HepG2 (cell line): Measurements from ENCODE around the gene ZNF3. TPM values are rescaled to one million over a fixed set of nuclear protein-coding genes. Genes with fewer than 3 reads are reported as not detected.
A peak's percentile ranks its signal among the peaks of the same experiment; 100 is the strongest.

Source experiments
- ASH2L ChIP-seq: fragments of 300-600, 200-600 bp; sonication (generic); IDR thresholded peaks from 2 replicates; pipeline ENCODE4 v1.7.0; 2017; ENCODE audit warnings: low read depth, mild to moderate bottlenecking, moderate library complexity, mixed read lengths, low read length; ENCODE audit not compliant: insufficient read length
- BHLHE40 ChIP-seq: IDR thresholded peaks from 2 replicates; pipeline ENCODE4 v1.6.1; 2011; ENCODE audit warnings: low read length, improper control_type of control experiment
- FLYWCH1 ChIP-seq: sonication (generic); formaldehyde crosslinking; IDR thresholded peaks from 2 replicates; pipeline ENCODE4 v1.8.1; 2023; ENCODE audit warnings: mild to moderate bottlenecking, missing genetic modification reagents
- KLF16 ChIP-seq, 2 experiments: sonication (generic) in 1 of 2; formaldehyde crosslinking in 1 of 2; IDR thresholded peaks; 2 replicates each; pipeline versions ENCODE4 v1.6.1 to v1.8.0; 2016 to 2023; ENCODE audit warnings: missing genetic modification reagents in 2 of 2, missing compliant biosample characterization in 1 of 2
- PITX1 ChIP-seq: sonication (generic); formaldehyde crosslinking; IDR thresholded peaks from 2 replicates; pipeline ENCODE4 v1.5.1; 2020; ENCODE audit warnings: mild to moderate bottlenecking, missing genetic modification reagents
- POLR2A ChIP-seq, 2 experiments: IDR thresholded peaks; 2 replicates each; pipeline ENCODE4 v1.6.1; 2011; ENCODE audit warnings: low read depth in 2 of 2, low read length in 2 of 2, mild to moderate bottlenecking in 1 of 2, moderate library complexity in 1 of 2; ENCODE audit not compliant: insufficient read depth in 1 of 2
- SRSF9 ChIP-seq: fragments of 200-400 bp; formaldehyde crosslinking; IDR thresholded peaks from 2 replicates; pipeline ENCODE4 v1.6.1; 2018; ENCODE audit warnings: borderline replicate concordance, mild to moderate bottlenecking, low read depth, low read length; ENCODE audit not compliant: insufficient read depth, poor library complexity, severe bottlenecking
- THAP9 ChIP-seq: sonication (generic); formaldehyde crosslinking; IDR thresholded peaks from 2 replicates; pipeline ENCODE4; 2020; ENCODE audit warnings: missing genetic modification reagents, mild to moderate bottlenecking, borderline replicate concordance
- YEATS2 ChIP-seq: sonication (generic); formaldehyde crosslinking; IDR thresholded peaks from 2 replicates; pipeline ENCODE4 v1.4.0; 2020; ENCODE audit warnings: missing genetic modification reagents, borderline replicate concordance
- ZNF343 ChIP-seq: sonication (generic); formaldehyde crosslinking; IDR thresholded peaks from 2 replicates; pipeline ENCODE4 v1.4.0; 2020; ENCODE audit warnings: mild to moderate bottlenecking, missing genetic modification reagents
- ZNF557 ChIP-seq: sonication (generic); formaldehyde crosslinking; IDR thresholded peaks from 2 replicates; pipeline ENCODE4 v1.4.0; 2020; ENCODE audit warnings: missing genetic modification reagents
- ZNF710 ChIP-seq: sonication (generic); formaldehyde crosslinking; IDR thresholded peaks from 2 replicates; pipeline ENCODE4 v1.5.0; 2020; ENCODE audit warnings: mild to moderate bottlenecking, missing genetic modification reagents, borderline replicate concordance
- ZNF788 ChIP-seq: sonication (generic); formaldehyde crosslinking; IDR thresholded peaks from 2 replicates; pipeline ENCODE4 v1.5.0; 2020; ENCODE audit warnings: mild to moderate bottlenecking, missing genetic modification reagents, borderline replicate concordance
- ZNF816 ChIP-seq: sonication (generic); formaldehyde crosslinking; IDR thresholded peaks from 2 replicates; pipeline ENCODE4 v1.8.0; 2022; ENCODE audit warnings: missing genetic modification reagents, mild to moderate bottlenecking, borderline replicate concordance
- polyA plus RNA-seq, 8 experiments: library from polyadenylated mRNA; depleted of rRNA in 3 of 8; stranded (reverse) in 7 of 8; unstranded in 1 of 8; fragments of >200 nt; fragmentation: Illumina TruSeq in 4 of 8; extraction: Trizol in 4 of 8; gene quantifications; 2 replicates each; pipeline versions ENCODE4 v1.2.1 to v1.2.3, GENCODE V29; 2011 to 2016; ENCODE audit warnings: low read depth in 4 of 8, missing spikeins in 1 of 8, mixed read lengths in 1 of 8; ENCODE audit not compliant: insufficient read depth in 1 of 8
- total RNA-seq, 5 experiments: library from RNA; depleted of rRNA; stranded (reverse); fragments of >200 nt; fragmentation: Illumina TruSeq; extraction: Trizol; gene quantifications; 2 replicates each; pipeline ENCODE4 v1.2.3, GENCODE V29; 2016; ENCODE audit warnings: low read depth in 1 of 5
- TF ChIP-seq, protein P1 (sequence below): sonication (generic); formaldehyde crosslinking; IDR thresholded peaks from 2 replicates; pipeline ENCODE4 v1.8.0; 2022; ENCODE audit warnings: mild to moderate bottlenecking, missing genetic modification reagents; ENCODE audit not compliant: insufficient replicate concordance
- TF ChIP-seq, protein P2 (sequence below): sonication (generic); formaldehyde crosslinking; IDR thresholded peaks from 2 replicates; pipeline ENCODE4 v1.4.0; 2020; ENCODE audit warnings: mild to moderate bottlenecking, missing genetic modification reagents
- TF ChIP-seq, protein P3 (sequence below): sonication (generic); formaldehyde crosslinking; IDR thresholded peaks from 2 replicates; pipeline ENCODE4 v1.4.0; 2020; ENCODE audit warnings: mild to moderate bottlenecking, missing genetic modification reagents

Gene ZNF3
- total and polyA plus RNA-seq, 2 of the 13 experiments (the other 11 are each of a cell fraction or from before 2014, with no cell fraction given), result 33.7 to 56.9 TPM

- TF ChIP-seq, protein P1, sequence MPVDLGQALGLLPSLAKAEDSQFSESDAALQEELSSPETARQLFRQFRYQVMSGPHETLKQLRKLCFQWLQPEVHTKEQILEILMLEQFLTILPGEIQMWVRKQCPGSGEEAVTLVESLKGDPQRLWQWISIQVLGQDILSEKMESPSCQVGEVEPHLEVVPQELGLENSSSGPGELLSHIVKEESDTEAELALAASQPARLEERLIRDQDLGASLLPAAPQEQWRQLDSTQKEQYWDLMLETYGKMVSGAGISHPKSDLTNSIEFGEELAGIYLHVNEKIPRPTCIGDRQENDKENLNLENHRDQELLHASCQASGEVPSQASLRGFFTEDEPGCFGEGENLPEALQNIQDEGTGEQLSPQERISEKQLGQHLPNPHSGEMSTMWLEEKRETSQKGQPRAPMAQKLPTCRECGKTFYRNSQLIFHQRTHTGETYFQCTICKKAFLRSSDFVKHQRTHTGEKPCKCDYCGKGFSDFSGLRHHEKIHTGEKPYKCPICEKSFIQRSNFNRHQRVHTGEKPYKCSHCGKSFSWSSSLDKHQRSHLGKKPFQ (CRISPR knock-in tag), result no peak
- TF ChIP-seq PITX1 (peak; percentile 51; the same call in 1 of the 2 replicates), YEATS2 (CRISPR knock-in tag) (peak; percentile 59; the same call in 1 of the 2 replicates), ZNF816 (peak; percentile 97; the same call in 1 of the 2 replicates), THAP9 (CRISPR knock-in tag) (peak; percentile 64; the same call in 1 of the 2 replicates), KLF16 (CRISPR knock-in tag; IDR thresholded peaks at IDR 0.05) (no peak; a peak in 1 of 4 replicates), SRSF9 (no peak), POLR2A (IDR thresholded peaks at IDR 0.05; ENCODE audit: insufficient read depth in 1 of 2, low read depth in 2 of 2, low read length in 2 of 2) (peak in 1 of 2 experiments; percentile 78; a peak in 2 of 4 replicates), FLYWCH1 (CRISPR knock-in tag) (0 out of 2 replicates have a peak, but pooled peaks have one; percentile 44), ZNF710 (CRISPR knock-in tag) (0 out of 2 replicates have a peak, but pooled peaks have one; percentile 15), BHLHE40 (peak; percentile 94), ZNF343 (CRISPR knock-in tag) (0 out of 2 replicates have a peak, but pooled peaks have one; percentile 34), ZNF557 (CRISPR knock-in tag) (peak; percentile 31), ASH2L (peak; percentile 52), ZNF788 (CRISPR knock-in tag) (peak; percentile 4; the same call in 1 of the 2 replicates)
- TF ChIP-seq, protein P2, sequence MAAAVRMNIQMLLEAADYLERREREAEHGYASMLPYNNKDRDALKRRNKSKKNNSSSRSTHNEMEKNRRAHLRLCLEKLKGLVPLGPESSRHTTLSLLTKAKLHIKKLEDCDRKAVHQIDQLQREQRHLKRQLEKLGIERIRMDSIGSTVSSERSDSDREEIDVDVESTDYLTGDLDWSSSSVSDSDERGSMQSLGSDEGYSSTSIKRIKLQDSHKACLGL (CRISPR knock-in tag), result peak; percentile 76
- TF ChIP-seq, protein P3, sequence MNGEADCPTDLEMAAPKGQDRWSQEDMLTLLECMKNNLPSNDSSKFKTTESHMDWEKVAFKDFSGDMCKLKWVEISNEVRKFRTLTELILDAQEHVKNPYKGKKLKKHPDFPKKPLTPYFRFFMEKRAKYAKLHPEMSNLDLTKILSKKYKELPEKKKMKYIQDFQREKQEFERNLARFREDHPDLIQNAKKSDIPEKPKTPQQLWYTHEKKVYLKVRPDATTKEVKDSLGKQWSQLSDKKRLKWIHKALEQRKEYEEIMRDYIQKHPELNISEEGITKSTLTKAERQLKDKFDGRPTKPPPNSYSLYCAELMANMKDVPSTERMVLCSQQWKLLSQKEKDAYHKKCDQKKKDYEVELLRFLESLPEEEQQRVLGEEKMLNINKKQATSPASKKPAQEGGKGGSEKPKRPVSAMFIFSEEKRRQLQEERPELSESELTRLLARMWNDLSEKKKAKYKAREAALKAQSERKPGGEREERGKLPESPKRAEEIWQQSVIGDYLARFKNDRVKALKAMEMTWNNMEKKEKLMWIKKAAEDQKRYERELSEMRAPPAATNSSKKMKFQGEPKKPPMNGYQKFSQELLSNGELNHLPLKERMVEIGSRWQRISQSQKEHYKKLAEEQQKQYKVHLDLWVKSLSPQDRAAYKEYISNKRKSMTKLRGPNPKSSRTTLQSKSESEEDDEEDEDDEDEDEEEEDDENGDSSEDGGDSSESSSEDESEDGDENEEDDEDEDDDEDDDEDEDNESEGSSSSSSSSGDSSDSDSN (CRISPR knock-in tag), result peak; percentile 27
These were observed 45.7 kb upstream of the ZNF3 start, which contains the start of gene MBLAC1 (continued) for GRCh38 chr7:100126931-100127865.
